Measurements from ENCODE around the gene CEP72.
"Not testable (repeated sequence)": the region's sequence is repeated elsewhere in the genome, so short reads cannot be mapped to it uniquely, and the experiment has no call there.

CEP72 gene

GRCh38 chr5:621341-621761 lies 9.2 kb downstream of the CEP72 start:
- no peak overlapping the region for H3K4me3 ChIP-seq (ENCODE audit: low read depth in 1 of 2, low read length in 2 of 2)
- H3K9me3 ChIP-seq (ENCODE audit: low read length), result no peaks in the 10 kb centered on the region
- H3K27ac ChIP-seq (ENCODE audit: low read depth, low read length), result no peak overlapping the region
- H3K9ac ChIP-seq (ENCODE audit: low read length), result no peak overlapping the region
- H3K36me3 ChIP-seq (ENCODE audit: insufficient read depth, low read length), result no peaks in the 10 kb centered on the region
- H3K27me3 ChIP-seq (ENCODE audit: control insufficient read depth in 1 of 2, insufficient read depth in 2 of 2, low read length in 2 of 2), result no peaks in the 10 kb centered on the region
- no peaks in the 10 kb centered on the region for H3K4me1 ChIP-seq (ENCODE audit: insufficient read depth, low read length)

- no peaks in the 10 kb centered on the region for H3K36me3 ChIP-seq (ENCODE audit: insufficient read depth, low read length)
- H3K4me1 ChIP-seq (ENCODE audit: insufficient read depth, low read length), result no peaks in the 10 kb centered on the region
- H3K9me3 ChIP-seq (ENCODE audit: low read length), result no peaks in the 10 kb centered on the region
- no peak overlapping the region for H3K27ac ChIP-seq (ENCODE audit: low read depth, low read length)
- no peak overlapping the region for H3K9ac ChIP-seq (ENCODE audit: low read length)
- no peak overlapping the region for H3K4me3 ChIP-seq (ENCODE audit: low read depth in 1 of 2, low read length in 2 of 2)
- no peaks in the 10 kb centered on the region for H3K27me3 ChIP-seq (ENCODE audit: control insufficient read depth in 1 of 2, insufficient read depth in 2 of 2, low read length in 2 of 2)
Measured at GRCh38 chr5:622359-622758, 10.2 kb downstream of the CEP72 start.

GRCh38 chr5:622946-623522 lies 10.9 kb downstream of the CEP72 start:
- peaks cover 4% of the 10 kb centered on the region for H3K36me3 ChIP-seq (ENCODE audit: insufficient read depth, low read length)
- no peak overlapping the region for H3K9ac ChIP-seq (ENCODE audit: low read length)
- H3K9me3 ChIP-seq (ENCODE audit: low read length), result no peaks in the 10 kb centered on the region
- no peak overlapping the region for H3K4me3 ChIP-seq (ENCODE audit: low read depth in 1 of 2, low read length in 2 of 2)
- H3K4me1 ChIP-seq (ENCODE audit: insufficient read depth, low read length), result no peaks in the 10 kb centered on the region
- H3K27ac ChIP-seq (ENCODE audit: low read depth, low read length), result no peak overlapping the region
- no peaks in the 10 kb centered on the region for H3K27me3 ChIP-seq (ENCODE audit: control insufficient read depth in 1 of 2, insufficient read depth in 2 of 2, low read length in 2 of 2)

- Histone ChIP-seq H3K9ac (ENCODE audit: low read length) (no peak overlapping the region), H3K4me3 (ENCODE audit: low read depth in 1 of 2, low read length in 2 of 2) (no peak overlapping the region), H3K9me3 (ENCODE audit: low read length) (no peaks in the 10 kb centered on the region), H3K27me3 (ENCODE audit: control insufficient read depth in 1 of 2, insufficient read depth in 2 of 2, low read length in 2 of 2) (no peaks in the 10 kb centered on the region), H3K36me3 (ENCODE audit: insufficient read depth, low read length) (peaks cover 9% of the 10 kb centered on the region), H3K27ac (ENCODE audit: low read depth, low read length) (no peak overlapping the region), H3K4me1 (ENCODE audit: insufficient read depth, low read length) (no peaks in the 10 kb centered on the region)
Measured at GRCh38 chr5:623531-623930, 11.4 kb downstream of the CEP72 start.

- Histone ChIP-seq H3K36me3 (ENCODE audit: insufficient read depth, low read length) (peaks cover 9% of the 10 kb centered on the region), H3K9me3 (ENCODE audit: low read length) (no peaks in the 10 kb centered on the region), H3K4me3 (ENCODE audit: low read depth in 1 of 2, low read length in 2 of 2) (no peak overlapping the region), H3K27ac (ENCODE audit: low read depth, low read length) (no peak overlapping the region), H3K9ac (ENCODE audit: low read length) (no peak overlapping the region), H3K4me1 (ENCODE audit: insufficient read depth, low read length) (no peaks in the 10 kb centered on the region), H3K27me3 (ENCODE audit: control insufficient read depth in 1 of 2, insufficient read depth in 2 of 2, low read length in 2 of 2) (no peaks in the 10 kb centered on the region)
Measured at GRCh38 chr5:624118-624950, 12.2 kb downstream of the CEP72 start.

- Histone ChIP-seq H3K4me3 (ENCODE audit: low read depth in 1 of 2, low read length in 2 of 2) (no peak overlapping the region), H3K27ac (ENCODE audit: low read depth, low read length) (no peak overlapping the region), H3K27me3 (ENCODE audit: control insufficient read depth in 1 of 2, insufficient read depth in 2 of 2, low read length in 2 of 2) (no peaks in the 10 kb centered on the region), H3K4me1 (ENCODE audit: insufficient read depth, low read length) (no peaks in the 10 kb centered on the region), H3K9me3 (ENCODE audit: low read length) (no peaks in the 10 kb centered on the region), H3K9ac (ENCODE audit: low read length) (no peak overlapping the region), H3K36me3 (ENCODE audit: insufficient read depth, low read length) (peaks cover 9% of the 10 kb centered on the region)
Measured at GRCh38 chr5:624951-625230, 12.8 kb downstream of the CEP72 start.

GRCh38 chr5:625516-625915 lies 13.4 kb downstream of the CEP72 start:
- Histone ChIP-seq H3K27ac (ENCODE audit: low read depth, low read length) (no peak overlapping the region), H3K27me3 (ENCODE audit: control insufficient read depth in 1 of 2, insufficient read depth in 2 of 2, low read length in 2 of 2) (no peaks in the 10 kb centered on the region), H3K36me3 (ENCODE audit: insufficient read depth, low read length) (peaks cover 9% of the 10 kb centered on the region), H3K9ac (ENCODE audit: low read length) (no peak overlapping the region), H3K4me3 (ENCODE audit: low read depth in 1 of 2, low read length in 2 of 2) (no peak overlapping the region), H3K4me1 (ENCODE audit: insufficient read depth, low read length) (no peaks in the 10 kb centered on the region), H3K9me3 (ENCODE audit: low read length) (no peaks in the 10 kb centered on the region)

- Histone ChIP-seq H3K4me3 (ENCODE audit: low read depth in 1 of 2, low read length in 2 of 2) (no peak overlapping the region), H3K27ac (ENCODE audit: low read depth, low read length) (no peak overlapping the region), H3K9ac (ENCODE audit: low read length) (no peak overlapping the region), H3K36me3 (ENCODE audit: insufficient read depth, low read length) (peaks cover 9% of the 10 kb centered on the region), H3K27me3 (ENCODE audit: control insufficient read depth in 1 of 2, insufficient read depth in 2 of 2, low read length in 2 of 2) (no peaks in the 10 kb centered on the region), H3K9me3 (ENCODE audit: low read length) (no peaks in the 10 kb centered on the region), H3K4me1 (ENCODE audit: insufficient read depth, low read length) (no peaks in the 10 kb centered on the region)
Measured at GRCh38 chr5:626850-627249, 14.7 kb downstream of the CEP72 start.

GRCh38 chr5:627840-628239 lies 15.7 kb downstream of the CEP72 start:
- Histone ChIP-seq H3K9ac (ENCODE audit: low read length) (no peak overlapping the region), H3K4me3 (ENCODE audit: low read depth in 1 of 2, low read length in 2 of 2) (no peak overlapping the region), H3K9me3 (ENCODE audit: low read length) (no peaks in the 10 kb centered on the region), H3K4me1 (ENCODE audit: insufficient read depth, low read length) (no peaks in the 10 kb centered on the region), H3K36me3 (ENCODE audit: insufficient read depth, low read length) (peaks cover 9% of the 10 kb centered on the region), H3K27me3 (ENCODE audit: control insufficient read depth in 1 of 2, insufficient read depth in 2 of 2, low read length in 2 of 2) (no peaks in the 10 kb centered on the region), H3K27ac (ENCODE audit: low read depth, low read length) (no peak overlapping the region)

GRCh38 chr5:628351-629205 lies 16.4 kb downstream of the CEP72 start:
- H3K4me3 ChIP-seq (ENCODE audit: low read depth in 1 of 2, low read length in 2 of 2); H3K27ac ChIP-seq (ENCODE audit: low read depth, low read length); H3K9ac ChIP-seq (ENCODE audit: low read length); H3K9me3 ChIP-seq (ENCODE audit: low read length); H3K36me3 ChIP-seq (ENCODE audit: insufficient read depth, low read length); H3K4me1 ChIP-seq (ENCODE audit: insufficient read depth, low read length); H3K27me3 ChIP-seq (ENCODE audit: control insufficient read depth in 1 of 2, insufficient read depth in 2 of 2, low read length in 2 of 2): not testable (repeated sequence)

- no peak overlapping the region for H3K9ac ChIP-seq (ENCODE audit: low read length)
- H3K27me3 ChIP-seq (ENCODE audit: control insufficient read depth in 1 of 2, insufficient read depth in 2 of 2, low read length in 2 of 2), result no peaks in the 10 kb centered on the region
- no peaks in the 10 kb centered on the region for H3K4me1 ChIP-seq (ENCODE audit: insufficient read depth, low read length)
- H3K36me3 ChIP-seq (ENCODE audit: insufficient read depth, low read length), result peaks cover 14% of the 10 kb centered on the region
- no peak overlapping the region for H3K27ac ChIP-seq (ENCODE audit: low read depth, low read length)
- H3K4me3 ChIP-seq (ENCODE audit: low read depth in 1 of 2, low read length in 2 of 2), result no peak overlapping the region
- no peaks in the 10 kb centered on the region for H3K9me3 ChIP-seq (ENCODE audit: low read length)
Measured at GRCh38 chr5:633501-633955, 21.4 kb downstream of the CEP72 start.

Measured in muscle layer of colon (tissue), 2 donors.